ENCODE data around the gene NEK4. TPM values are rescaled to one million over a fixed set of nuclear protein-coding genes. Genes with fewer than 3 reads are reported as not detected.

The NEK4 gene
- total and polyA plus RNA-seq, 12 donors = 4.9 to 43.9 (median 27.4) TPM

DNA sequence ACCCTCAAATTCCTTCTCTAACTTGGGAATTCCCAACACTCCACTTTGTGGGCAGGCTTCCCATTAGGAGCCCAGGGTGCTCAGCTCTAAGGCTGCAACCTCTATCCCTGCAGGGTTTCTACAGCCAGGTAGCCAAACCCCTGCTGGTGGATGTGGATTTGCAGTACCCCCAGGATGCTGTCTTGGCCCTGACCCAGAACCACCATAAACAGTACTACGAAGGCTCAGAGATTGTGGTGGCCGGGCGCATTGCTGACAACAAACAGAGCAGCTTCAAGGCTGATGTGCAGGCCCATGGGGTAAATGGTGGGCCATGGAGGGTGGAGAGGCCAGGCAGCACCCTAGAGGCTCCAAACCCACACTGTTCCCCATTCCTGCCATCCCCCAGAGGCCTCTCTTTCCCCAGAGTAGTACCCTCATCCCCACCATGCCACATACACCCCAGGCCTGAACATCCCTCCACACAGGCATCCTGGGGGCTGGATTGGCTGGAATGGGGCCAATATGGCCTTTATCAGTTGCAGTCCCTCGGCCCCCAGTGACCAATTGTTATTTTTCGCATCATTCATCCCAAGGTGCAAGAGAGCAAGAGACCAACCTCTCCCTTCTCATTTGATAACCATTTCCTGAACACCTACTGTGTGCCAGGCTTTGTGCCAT lies 14.3 kb upstream of the NEK4 start:
- 79 to 83% (median 81%) methylated on average over 5 of the region's 5 CpGs for WGBS, 4 donors
- Histone ChIP-seq H3K27me3 (no peaks in the 10 kb centered on the region), H3K27ac (no peak overlapping the region), H3K4me3 (no peak overlapping the region), H3K4me1 (replicated peaks in 1 of 2) (no peaks in the 10 kb centered on the region), H3K36me3 (replicated peaks in 1 of 2) (no peaks in the 10 kb centered on the region), H3K9me3 (replicated peaks in 1 of 3) (no peaks in the 10 kb centered on the region)
- DNase-seq = no peak
- intact Hi-C loops (cut with DNase I) = no loop called here
- TF ChIP-seq, protein P1, sequence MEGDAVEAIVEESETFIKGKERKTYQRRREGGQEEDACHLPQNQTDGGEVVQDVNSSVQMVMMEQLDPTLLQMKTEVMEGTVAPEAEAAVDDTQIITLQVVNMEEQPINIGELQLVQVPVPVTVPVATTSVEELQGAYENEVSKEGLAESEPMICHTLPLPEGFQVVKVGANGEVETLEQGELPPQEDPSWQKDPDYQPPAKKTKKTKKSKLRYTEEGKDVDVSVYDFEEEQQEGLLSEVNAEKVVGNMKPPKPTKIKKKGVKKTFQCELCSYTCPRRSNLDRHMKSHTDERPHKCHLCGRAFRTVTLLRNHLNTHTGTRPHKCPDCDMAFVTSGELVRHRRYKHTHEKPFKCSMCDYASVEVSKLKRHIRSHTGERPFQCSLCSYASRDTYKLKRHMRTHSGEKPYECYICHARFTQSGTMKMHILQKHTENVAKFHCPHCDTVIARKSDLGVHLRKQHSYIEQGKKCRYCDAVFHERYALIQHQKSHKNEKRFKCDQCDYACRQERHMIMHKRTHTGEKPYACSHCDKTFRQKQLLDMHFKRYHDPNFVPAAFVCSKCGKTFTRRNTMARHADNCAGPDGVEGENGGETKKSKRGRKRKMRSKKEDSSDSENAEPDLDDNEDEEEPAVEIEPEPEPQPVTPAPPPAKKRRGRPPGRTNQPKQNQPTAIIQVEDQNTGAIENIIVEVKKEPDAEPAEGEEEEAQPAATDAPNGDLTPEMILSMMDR (IDR thresholded peaks at IDR 0.05) = no peak
- TF ChIP-seq POLR2A (IDR thresholded peaks at IDR 0.05) = no peak

GRCh38 chr3:52784021-52784621 lies 13.4 kb upstream of the NEK4 start:
- no peak for TF ChIP-seq POLR2A (IDR thresholded peaks at IDR 0.05)
- TF ChIP-seq, protein P1 (IDR thresholded peaks at IDR 0.05) = no peak
- no peaks in the 10 kb centered on the region for H3K36me3 ChIP-seq (replicated peaks in 1 of 2)
- H3K27ac ChIP-seq = no peak overlapping the region
- H3K9me3 ChIP-seq (replicated peaks in 1 of 3) = no peaks in the 10 kb centered on the region
- H3K27me3 ChIP-seq = no peaks in the 10 kb centered on the region
- WGBS, 4 donors = 53 to 89% (median 82%) methylated on average over 5 to 18 of the region's 18 CpGs
- no peak overlapping the region for H3K4me3 ChIP-seq
- intact Hi-C loops (cut with DNase I) = no loop called here
- H3K4me1 ChIP-seq (replicated peaks in 1 of 2) = no peaks in the 10 kb centered on the region
- DNase-seq = no peak

DNA sequence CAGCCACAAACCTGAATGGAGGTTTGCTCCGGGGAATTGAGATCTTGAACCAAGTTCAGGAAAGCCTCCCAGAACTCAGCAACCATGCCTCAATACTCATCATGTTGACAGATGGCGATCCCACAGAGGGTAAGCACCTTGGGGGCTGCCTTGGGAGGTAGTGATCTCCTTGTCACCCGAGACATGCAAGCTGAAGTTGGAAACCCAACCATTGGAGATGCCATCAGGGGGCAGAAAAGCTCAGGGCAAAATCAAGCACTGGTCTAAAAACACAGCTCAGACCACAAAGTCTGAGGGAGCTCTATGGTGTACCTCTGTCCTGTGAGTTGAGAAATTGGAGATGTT lies 12.4 kb upstream of the NEK4 start:
- no peak for TF ChIP-seq POLR2A (IDR thresholded peaks at IDR 0.05)
- TF ChIP-seq, protein P1 (IDR thresholded peaks at IDR 0.05) = no peak
- Histone ChIP-seq H3K9me3 (replicated peaks in 1 of 3) (no peaks in the 10 kb centered on the region), H3K4me3 (no peak overlapping the region), H3K27me3 (no peaks in the 10 kb centered on the region), H3K4me1 (replicated peaks in 1 of 2) (no peaks in the 10 kb centered on the region), H3K27ac (no peak overlapping the region), H3K36me3 (replicated peaks in 1 of 2) (no peaks in the 10 kb centered on the region)
- intact Hi-C loops (cut with DNase I) = no loop called here
- no peak for DNase-seq
- WGBS, 4 donors = 74 to 86% (median 81%) methylated on average over 1 to 3 of the region's 3 CpGs

DNA sequence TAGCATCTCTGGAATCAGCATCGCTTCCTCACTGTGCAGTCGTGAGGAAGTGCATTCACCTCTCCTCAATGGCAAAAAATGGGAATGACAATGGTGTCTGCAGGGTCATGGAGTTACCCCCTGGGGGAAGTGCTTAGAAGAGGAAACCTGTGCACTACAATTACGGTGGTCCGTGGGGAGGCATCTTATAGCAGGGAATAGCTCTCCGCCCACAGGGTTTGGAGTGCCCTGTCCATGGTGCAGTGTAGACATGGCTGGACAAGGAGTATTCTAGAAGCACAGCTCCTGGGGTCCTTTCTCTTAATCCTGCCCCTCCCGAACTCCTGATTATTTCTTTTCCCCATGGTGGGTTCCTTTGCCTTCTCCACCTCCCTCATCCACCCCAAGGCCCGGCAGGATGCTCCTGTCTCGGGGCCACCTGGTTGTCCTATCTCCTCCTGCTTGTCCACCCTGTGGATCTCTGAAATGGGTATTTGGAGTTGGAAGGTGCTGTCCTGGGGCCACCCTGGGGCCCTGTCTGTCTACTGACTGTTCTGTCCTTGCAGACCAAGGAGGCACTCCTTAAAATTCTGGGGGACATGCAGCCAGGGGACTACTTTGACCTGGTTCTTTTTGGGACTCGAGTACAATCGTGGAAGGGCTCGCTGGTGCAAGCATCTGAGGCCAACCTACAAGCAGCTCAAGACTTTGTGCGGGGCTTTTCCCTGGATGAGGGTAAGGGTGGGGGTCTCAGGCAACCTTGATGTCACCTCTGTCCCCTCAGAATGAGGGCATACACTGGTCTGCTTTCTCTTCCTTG lies 11.9 kb upstream of the NEK4 start:
- TF ChIP-seq, protein P1 (IDR thresholded peaks at IDR 0.05) = no peak
- no peak for TF ChIP-seq POLR2A (IDR thresholded peaks at IDR 0.05)
- H3K4me1 ChIP-seq (replicated peaks in 1 of 2) = no peaks in the 10 kb centered on the region
- 51 to 74% (median 70%) methylated on average over 8 to 12 of the region's 12 CpGs for WGBS, 4 donors
- no peak overlapping the region for H3K4me3 ChIP-seq
- intact Hi-C loops (cut with DNase I) = no loop called here
- no peaks in the 10 kb centered on the region for H3K27me3 ChIP-seq
- peak in 1 of 7 donors; percentile 3 for DNase-seq
- H3K9me3 ChIP-seq (replicated peaks in 1 of 3) = no peaks in the 10 kb centered on the region
- no peak overlapping the region for H3K27ac ChIP-seq
- H3K36me3 ChIP-seq (replicated peaks in 1 of 2) = no peaks in the 10 kb centered on the region

All from adrenal gland (tissue), 12 donors.